Activated naive CD8-positive, alpha-beta T cell treated with anti-CD3 and anti-CD28 coated beads, Interleukin-2, amount 10 ng/mL, durations not matched to agents 7 days and 5 days (primary cell): ENCODE data around the gene CEP112. TPM values are rescaled to one million over a fixed set of nuclear protein-coding genes. Genes with fewer than 3 reads are reported as not detected.
A peak's percentile ranks its signal among the peaks of the same experiment; 100 is the strongest.
"Not testable (repeated sequence)": the region's sequence is repeated elsewhere in the genome, so short reads cannot be mapped to it uniquely, and the experiment has no call there.

Experiments
- ATAC-seq: fragments of 150-1000 bp; cut with Tn5 transposase; one replicate; pipeline ENCODE4 v1.10.0; 2021; ENCODE audit warnings: low read depth, moderate library complexity
- POLR2A ChIA-PET: fragments of 350-600 bp; sonication (Branson Sonifier 250); formaldehyde crosslinking; loops from one replicate; lab custom pipeline; 2021; ENCODE audit warnings: antibody characterized with exemption; lab: Charles Lee
- DNase-seq: peaks from one replicate; pipeline ENCODE4 v3.0.0; 2021
- H3K27ac Mint-ChIP-seq: one replicate; pipeline ENCODE4 v1.8.0; 2022; ENCODE audit warnings: mild to moderate bottlenecking, mixed read lengths
- H3K27me3 Mint-ChIP-seq: one replicate; pipeline ENCODE4 v1.8.0; 2022; ENCODE audit warnings: mild to moderate bottlenecking, moderate library complexity, mixed read lengths
- H3K36me3 Mint-ChIP-seq: one replicate; pipeline ENCODE4 v1.8.0; 2021; ENCODE audit warnings: mild to moderate bottlenecking, mixed read lengths
- H3K4me1 Mint-ChIP-seq: one replicate; pipeline ENCODE4 v1.8.0; 2021; ENCODE audit warnings: mixed read lengths
- H3K4me3 Mint-ChIP-seq: one replicate; pipeline ENCODE4 v1.8.0; 2022; ENCODE audit warnings: mild to moderate bottlenecking, moderate library complexity, mixed read lengths
- H3K9me3 Mint-ChIP-seq: one replicate; pipeline ENCODE4 v1.8.0; 2021; ENCODE audit warnings: mixed read lengths
- total RNA-seq, 2 experiments: library from RNA; stranded (reverse); gene quantifications; one replicate each; pipeline ENCODE4 v1.2.3, GENCODE V29; 2021

Gene CEP112
- total RNA-seq, 2 experiments from 2014 or later: 2.1 to 3.8 TPM

DNA sequence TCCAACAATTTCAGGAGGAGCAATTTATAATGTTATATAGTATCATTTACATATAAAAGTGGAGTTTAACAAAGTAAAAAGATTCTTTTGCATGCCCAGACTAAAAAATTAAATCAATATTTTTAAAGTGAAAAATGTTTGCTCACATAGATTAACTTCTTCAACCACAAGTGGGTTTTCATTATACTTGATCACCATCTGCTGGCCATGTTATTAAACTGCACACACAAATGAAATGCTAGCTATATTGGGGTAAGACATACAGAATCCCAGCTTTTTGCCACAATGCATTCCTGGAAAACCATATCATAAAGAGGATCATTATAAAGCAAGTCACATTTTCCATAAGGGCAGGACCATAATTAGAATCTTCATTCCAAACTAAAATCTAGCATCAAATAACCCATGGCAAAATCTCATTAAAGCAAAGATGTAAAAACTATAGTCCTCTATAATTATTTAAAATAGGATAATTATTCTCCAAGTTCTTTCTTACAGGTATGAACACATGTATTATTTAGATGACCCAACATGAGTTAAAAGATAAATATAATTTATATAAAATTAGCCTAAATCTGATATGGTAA lies 26.3 kb downstream of the CEP112 start:
- Mint-ChIP-seq H3K4me3 (no peak overlapping the region), H3K27ac (no peak overlapping the region), H3K27me3 (peaks cover 2% of the 10 kb centered on the region), H3K9me3 (no peaks in the 10 kb centered on the region), H3K4me1 (peaks cover 3% of the 10 kb centered on the region), H3K36me3 (peaks cover 2% of the 10 kb centered on the region)
- POLR2A ChIA-PET: no interaction called here
- ATAC-seq (no peak), DNase-seq (no peak)

DNA sequence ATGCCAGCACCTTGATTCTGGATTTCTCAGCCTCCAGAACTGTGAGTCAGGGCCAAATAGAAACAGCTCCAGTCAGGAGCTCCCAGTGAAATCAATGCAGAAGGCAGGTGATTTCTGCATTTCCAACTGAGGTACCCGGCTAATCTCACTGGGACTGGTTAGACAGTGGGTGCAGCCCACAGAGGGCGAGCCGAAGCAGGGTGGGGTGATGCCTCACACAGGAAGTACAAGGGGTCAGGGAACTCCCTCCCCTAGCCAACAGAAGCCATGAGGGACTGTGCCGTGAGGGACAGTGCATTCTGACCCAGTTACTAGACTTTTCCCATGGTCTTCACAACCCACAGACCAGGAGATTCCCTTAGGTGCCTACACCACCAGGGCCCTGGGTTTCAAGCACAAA lies 36.9 kb downstream of the CEP112 start:
- peaks cover 14% of the 10 kb centered on the region for H3K9me3 Mint-ChIP-seq
- H3K27me3 Mint-ChIP-seq, H3K4me1 Mint-ChIP-seq, H3K4me3 Mint-ChIP-seq, DNase-seq, ATAC-seq, H3K36me3 Mint-ChIP-seq, H3K27ac Mint-ChIP-seq, POLR2A ChIA-PET: not testable (repeated sequence)

DNA sequence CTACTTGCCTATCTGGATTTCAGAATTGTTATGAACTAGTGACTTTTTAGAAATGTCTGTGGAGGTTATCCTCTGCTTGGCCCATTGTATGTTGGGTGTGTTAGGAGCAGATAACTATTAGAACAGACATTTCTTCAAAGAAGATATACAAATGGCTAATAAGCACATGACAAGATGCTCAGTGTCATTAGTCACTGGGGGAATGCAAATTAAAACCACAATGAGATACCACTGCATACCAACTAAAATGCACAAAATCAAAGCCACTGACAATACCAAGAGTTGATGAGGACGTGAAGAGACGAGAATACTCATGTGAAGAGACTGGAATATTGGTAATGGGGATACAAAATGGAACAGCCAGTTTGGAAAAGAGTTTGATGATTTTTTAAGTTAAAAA lies 39.2 kb downstream of the CEP112 start:
- no peak overlapping the region for H3K27ac Mint-ChIP-seq
- no peak for ATAC-seq

DNA sequence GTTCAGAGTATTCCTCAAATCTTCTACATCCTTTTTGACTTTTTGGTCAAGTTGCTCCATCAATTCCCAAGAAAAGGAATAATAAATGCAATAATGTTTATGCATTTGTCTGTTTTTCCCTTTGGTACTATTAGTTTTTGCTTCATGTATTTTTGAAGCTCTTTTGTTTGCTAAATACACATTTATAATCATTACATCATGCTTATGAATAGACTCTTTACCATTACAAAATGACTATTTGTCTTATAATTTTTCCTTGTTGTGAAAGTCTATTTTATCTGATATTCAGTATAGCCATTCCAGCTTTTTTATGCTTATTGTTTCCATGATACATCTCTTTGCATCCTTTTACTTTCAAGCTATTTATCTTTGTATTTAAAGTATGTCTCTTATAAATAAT lies 41.2 kb downstream of the CEP112 start:
- POLR2A ChIA-PET: no interaction called here
- H3K4me3 Mint-ChIP-seq: no peak overlapping the region
- no peak for ATAC-seq
- no peak overlapping the region for H3K27ac Mint-ChIP-seq
- peaks cover 3% of the 10 kb centered on the region for H3K9me3 Mint-ChIP-seq
- H3K4me1 Mint-ChIP-seq: peaks cover 7% of the 10 kb centered on the region
- H3K36me3 Mint-ChIP-seq: peaks cover 5% of the 10 kb centered on the region
- DNase-seq: no peak
- H3K27me3 Mint-ChIP-seq: peaks cover 2% of the 10 kb centered on the region

More for the DNA sequence above, 39.2 kb downstream of the CEP112 start:
- Mint-ChIP-seq H3K27me3 (peaks cover 2% of the 10 kb centered on the region), H3K9me3 (peaks cover 3% of the 10 kb centered on the region), H3K4me3 (no peak overlapping the region), H3K36me3 (peaks cover 5% of the 10 kb centered on the region), H3K4me1 (peaks cover 7% of the 10 kb centered on the region)
- POLR2A ChIA-PET: no interaction called here
- DNase-seq: no peak

- Mint-ChIP-seq H3K9me3 (peaks cover 3% of the 10 kb centered on the region), H3K36me3 (peaks cover 5% of the 10 kb centered on the region), H3K4me1 (peaks cover 7% of the 10 kb centered on the region), H3K27me3 (peaks cover 6% of the 10 kb centered on the region), H3K27ac (peak overlapping the region; percentile 22), H3K4me3 (no peak overlapping the region)
- DNase-seq (no peak), ATAC-seq (no peak)
- POLR2A ChIA-PET: interaction anchor here (0.7 kb wide), 1 partner anchor 579 kb away, joined by 3 read pairs; no protein-coding TSS in a partner anchor
These were observed 42.4 kb downstream of the CEP112 start for GRCh38 chr17:66149562-66149961.

DNA sequence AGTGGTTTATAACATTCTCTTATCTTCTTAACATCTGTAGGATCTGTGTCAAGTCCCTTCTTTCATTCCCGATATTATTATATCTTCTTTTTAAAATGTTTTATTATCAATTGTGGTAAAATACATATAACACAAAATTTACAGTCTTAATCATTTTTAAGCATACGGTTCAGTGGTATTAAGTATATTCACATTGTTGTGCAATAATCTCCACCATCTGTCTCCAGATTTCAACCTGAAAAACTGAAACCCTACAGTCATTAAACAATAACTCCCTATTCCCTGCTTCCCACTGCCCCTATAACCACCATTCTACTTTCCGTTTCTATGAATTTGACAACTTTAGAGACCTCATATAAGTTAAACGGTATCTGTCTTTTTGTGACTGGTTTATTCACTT lies 45.5 kb downstream of the CEP112 start:
- POLR2A ChIA-PET: no interaction called here
- Mint-ChIP-seq H3K27ac (no peak overlapping the region), H3K27me3 (peaks cover 13% of the 10 kb centered on the region), H3K4me1 (peaks cover 5% of the 10 kb centered on the region), H3K9me3 (no peaks in the 10 kb centered on the region), H3K36me3 (peaks cover 4% of the 10 kb centered on the region), H3K4me3 (no peak overlapping the region)
- DNase-seq (no peak), ATAC-seq (no peak)

- Mint-ChIP-seq H3K27ac (no peak overlapping the region), H3K9me3 (peaks cover 1% of the 10 kb centered on the region), H3K4me3 (no peak overlapping the region), H3K27me3 (peaks cover 17% of the 10 kb centered on the region), H3K4me1 (peaks cover 2% of the 10 kb centered on the region), H3K36me3 (peaks cover 3% of the 10 kb centered on the region)
- no peak for ATAC-seq
- POLR2A ChIA-PET: no interaction called here
- DNase-seq: no peak
These were observed 48.2 kb downstream of the CEP112 start for GRCh38 chr17:66143657-66144282.

DNA sequence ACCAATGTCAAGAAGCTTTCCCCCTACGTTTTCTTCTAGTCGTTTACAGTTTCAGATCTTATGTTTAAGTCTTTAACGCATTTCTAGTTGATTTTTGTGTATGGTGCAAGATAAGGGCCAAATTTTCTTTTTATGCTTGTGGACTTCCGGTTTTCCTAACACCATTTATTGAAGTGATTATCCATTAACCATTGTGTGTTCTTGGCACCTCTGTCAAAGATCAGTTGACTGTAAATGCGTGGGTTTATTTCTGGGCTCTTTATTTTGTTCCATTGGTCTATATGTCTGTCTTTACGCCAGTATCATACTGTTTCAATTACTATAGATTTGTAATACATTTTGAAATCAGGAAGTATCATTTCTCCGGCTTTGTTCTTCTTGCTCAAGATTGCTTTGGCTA lies 49.5 kb downstream of the CEP112 start:
- POLR2A ChIA-PET: no interaction called here
- Mint-ChIP-seq H3K9me3 (peaks cover 6% of the 10 kb centered on the region), H3K36me3 (peaks cover 2% of the 10 kb centered on the region), H3K4me1 (peaks cover 2% of the 10 kb centered on the region), H3K27ac (no peak overlapping the region), H3K4me3 (no peak overlapping the region), H3K27me3 (peaks cover 21% of the 10 kb centered on the region)
- no peak for DNase-seq
- ATAC-seq: no peak

GRCh38 chr17:66138120-66138519 lies 53.8 kb downstream of the CEP112 start:
- no peak overlapping the region for H3K27ac Mint-ChIP-seq
- POLR2A ChIA-PET: no interaction called here
- no peak overlapping the region for H3K4me3 Mint-ChIP-seq
- ATAC-seq (no peak), DNase-seq (no peak)
- peaks cover 6% of the 10 kb centered on the region for H3K36me3 Mint-ChIP-seq
- peaks cover 7% of the 10 kb centered on the region for H3K9me3 Mint-ChIP-seq
- peaks cover 2% of the 10 kb centered on the region for H3K4me1 Mint-ChIP-seq
- H3K27me3 Mint-ChIP-seq: peaks cover 15% of the 10 kb centered on the region

GRCh38 chr17:66135896-66136295 lies 56.0 kb downstream of the CEP112 start:
- no peak for DNase-seq
- no peak for ATAC-seq
- H3K4me1 Mint-ChIP-seq: peaks cover 2% of the 10 kb centered on the region
- H3K36me3 Mint-ChIP-seq: peaks cover 6% of the 10 kb centered on the region
- H3K4me3 Mint-ChIP-seq: no peak overlapping the region
- H3K9me3 Mint-ChIP-seq: peaks cover 7% of the 10 kb centered on the region
- no peak overlapping the region for H3K27ac Mint-ChIP-seq
- POLR2A ChIA-PET: no interaction called here
- H3K27me3 Mint-ChIP-seq: peaks cover 6% of the 10 kb centered on the region

GRCh38 chr17:66135219-66135618 lies 56.7 kb downstream of the CEP112 start:
- peaks cover 6% of the 10 kb centered on the region for H3K36me3 Mint-ChIP-seq
- POLR2A ChIA-PET: no interaction called here
- peaks cover 7% of the 10 kb centered on the region for H3K9me3 Mint-ChIP-seq
- ATAC-seq (no peak), DNase-seq (no peak)
- H3K27me3 Mint-ChIP-seq: peaks cover 4% of the 10 kb centered on the region
- H3K4me3 Mint-ChIP-seq: no peak overlapping the region
- H3K4me1 Mint-ChIP-seq: peaks cover 2% of the 10 kb centered on the region
- no peak overlapping the region for H3K27ac Mint-ChIP-seq

- Mint-ChIP-seq H3K36me3 (no peaks in the 10 kb centered on the region), H3K27ac (no peak overlapping the region), H3K4me1 (no peaks in the 10 kb centered on the region), H3K9me3 (no peaks in the 10 kb centered on the region), H3K27me3 (peaks cover 2% of the 10 kb centered on the region), H3K4me3 (no peak overlapping the region)
- POLR2A ChIA-PET: no interaction called here
- ATAC-seq: no peak
- no peak for DNase-seq
These were observed 62.2 kb downstream of the CEP112 start for GRCh38 chr17:66129759-66130158.

DNA sequence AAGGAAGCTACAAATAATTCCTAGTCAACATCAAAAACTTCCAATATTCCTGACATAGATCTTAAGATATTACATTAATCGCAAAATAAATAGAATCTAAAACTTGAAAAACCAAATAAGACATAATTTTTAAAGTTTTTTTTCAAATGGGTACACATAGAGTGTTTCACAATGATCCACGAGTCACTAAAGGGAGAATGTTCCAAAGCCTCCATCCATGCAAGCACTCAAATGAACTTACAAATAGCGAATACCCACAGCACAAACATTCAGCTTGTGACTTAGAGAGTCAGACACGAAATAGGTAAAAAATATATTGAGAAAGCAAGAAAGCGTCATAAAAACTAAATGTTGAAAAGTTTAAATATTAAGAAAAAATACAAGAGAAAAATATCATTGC lies 65.7 kb downstream of the CEP112 start:
- ATAC-seq (no peak), DNase-seq (no peak)
- Mint-ChIP-seq H3K4me1 (no peaks in the 10 kb centered on the region), H3K36me3 (no peaks in the 10 kb centered on the region), H3K27me3 (peaks cover 2% of the 10 kb centered on the region), H3K9me3 (peaks cover 3% of the 10 kb centered on the region), H3K4me3 (no peak overlapping the region), H3K27ac (no peak overlapping the region)
- POLR2A ChIA-PET: no interaction called here

GRCh38 chr17:66123163-66123562 lies 68.8 kb downstream of the CEP112 start:
- Mint-ChIP-seq H3K9me3 (peaks cover 3% of the 10 kb centered on the region), H3K4me3 (no peak overlapping the region), H3K4me1 (no peaks in the 10 kb centered on the region), H3K27me3 (peaks cover 7% of the 10 kb centered on the region), H3K36me3 (no peaks in the 10 kb centered on the region), H3K27ac (no peak overlapping the region)
- POLR2A ChIA-PET: interaction anchor here (0.6 kb wide), 1 partner anchor 112 kb away, joined by 4 read pairs; no protein-coding TSS in a partner anchor
- ATAC-seq (no peak), DNase-seq (no peak)
